Heart right ventricle (tissue), 16 donors: ENCODE data around the gene DNAJC30. TPM values are rescaled to one million over a fixed set of nuclear protein-coding genes. Genes with fewer than 3 reads are reported as not detected.

ENCODE experiments used
- ATAC-seq, 8 donors: fragments of 200-7000 bp; cut with Tn5 transposase; one replicate each; pipeline ENCODE4 v1.9.1; 2020; ENCODE audit warnings: mild to moderate bottlenecking in 8 of 8, moderate library complexity in 8 of 8, moderate number of reproducible peaks in 1 of 8
- DNase-seq, 2 donors: peaks; one replicate each; pipeline ENCODE4 v3.0.0-alpha.2; 2020
- H3K27ac ChIP-seq, 10 donors: fragments of 200-600 bp; sonication (generic) in 2 of 10; one replicate each; pipeline versions ENCODE4 v1.5.0 to v1.8.0; 2020 to 2022; ENCODE audit warnings: mild to moderate bottlenecking in 3 of 10
- H3K27me3 ChIP-seq, 7 donors: fragments of 200-600 bp; one replicate each; pipeline ENCODE4 v1.8.0; 2021 to 2022; ENCODE audit warnings: mild to moderate bottlenecking in 2 of 7
- H3K36me3 ChIP-seq, 9 donors: fragments of 200-600 bp; sonication (generic) in 1 of 9; one replicate each; pipeline versions ENCODE4 v1.5.0 to v1.8.0; 2020 to 2022; ENCODE audit warnings: mild to moderate bottlenecking in 2 of 9
- H3K4me1 ChIP-seq, 9 donors: fragments of 200-600 bp; sonication (generic) in 1 of 9; one replicate each; pipeline versions ENCODE4 v1.5.0 to v1.8.0; 2020 to 2022; ENCODE audit warnings: mild to moderate bottlenecking in 4 of 9
- H3K4me3 ChIP-seq, 10 donors: fragments of 200-600 bp; sonication (generic) in 2 of 10; one replicate each; pipeline versions ENCODE4 v1.5.0 to v1.8.0; 2020 to 2022; ENCODE audit warnings: mild to moderate bottlenecking in 7 of 10, moderate library complexity in 2 of 10
- H3K9me3 ChIP-seq, 11 donors: fragments of 200-600 bp in 10 of 11; sonication (generic) in 2 of 11; one replicate each; pipeline versions ENCODE4 v1.5.0 to v1.8.0; 2013 to 2022; ENCODE audit warnings: mild to moderate bottlenecking in 2 of 11, control low read depth in 1 of 11, moderate library complexity in 1 of 11
- WGBS, 2 donors: extraction: QIAGEN DNeasy Blood & Tissue Kit; methylation state at CpG; one replicate each; pipeline ENCODE4 v1.1.7; 2013; ENCODE audit warnings: inconsistent platforms in 1 of 2; 5-methylcytosine and 5-hydroxymethylcytosine counted together
- intact Hi-C, 10 donors: fragments of 100-400 bp; cut with DNase I; formaldehyde crosslinking; loops; one replicate each; pipeline versions ENCODE4 v1.11.1 to v1.14.2; 2022
- polyA plus RNA-seq, 2 donors: library from polyadenylated mRNA; stranded (reverse); fragments of 200-250 nt; gene quantifications; one replicate each; pipeline ENCODE4 v1.2.3, GENCODE V29; 2013
- total RNA-seq, 10 donors: library from RNA; stranded (reverse); fragmentation: NEBNext Ultra II Directional in 3 of 10; extraction: Animal tissue kit (Norgen Biotek cat#: 25700) in 3 of 10; gene quantifications; one replicate each; pipeline versions ENCODE4 v1.2.1 to v1.2.4, GENCODE V29; 2021 to 2023
- TF ChIP-seq, protein P1 (sequence below), 9 donors: fragments of 200-600 bp; sonication (generic) in 2 of 9; IDR thresholded peaks; one replicate each; pipeline versions ENCODE4 v1.5.0 to v1.8.0; 2021 to 2022; ENCODE audit warnings: antibody characterized with exemption in 9 of 9, mild to moderate bottlenecking in 5 of 9, moderate library complexity in 1 of 9
- donor health status: Arrhythmogenic right ventricular cardiomyopathy.
- donor health status: ischemic (EF 13 %, LVEDD 7.1; RV severe dilation, severe dysfunction).
- donor health status: healthy with polysubstance abuse.
- donor health status: DM: no; HTN: yes; CAD: no.
- donor health status: DM: no; HTN: no; CAD: no.
- donor health status: ischemic (EF 25% LVEDD 6.9; RV normal size, moderate dysfunction).
- donor health status: ischemic (EF 25% LVEDD 5.7; RV mildly dilated, moderate dysfunction).
- donor health status: healthy.
- donor health status: DM: yes; HTN: yes; CAD: no.
- donor health status: Ischemic cardiomyopathy.
- donor health status: ischemic (EF 35%, LVEDD 5.7; RV mildly dilated, moderate dysfunction).
- donor health status: nonischemic (EF 11% LVEDD 7.7; RV severe dilation, severe dysfunction).
- donor health status: DM: yes; HTN: yes; CAD: no.
- donor health status: PGD.
- donor health status: ischemic (EF 29% LVEDD 5.4; RV normal size, mild dysfunction).
- donor health status: nonischemic (EF 23%, LVEDD 6.1; RV moderate dilation, normal function).

The DNAJC30 gene
- total and polyA plus RNA-seq, 12 donors = 9.1 to 20.8 (median 15.4) TPM

DNA sequence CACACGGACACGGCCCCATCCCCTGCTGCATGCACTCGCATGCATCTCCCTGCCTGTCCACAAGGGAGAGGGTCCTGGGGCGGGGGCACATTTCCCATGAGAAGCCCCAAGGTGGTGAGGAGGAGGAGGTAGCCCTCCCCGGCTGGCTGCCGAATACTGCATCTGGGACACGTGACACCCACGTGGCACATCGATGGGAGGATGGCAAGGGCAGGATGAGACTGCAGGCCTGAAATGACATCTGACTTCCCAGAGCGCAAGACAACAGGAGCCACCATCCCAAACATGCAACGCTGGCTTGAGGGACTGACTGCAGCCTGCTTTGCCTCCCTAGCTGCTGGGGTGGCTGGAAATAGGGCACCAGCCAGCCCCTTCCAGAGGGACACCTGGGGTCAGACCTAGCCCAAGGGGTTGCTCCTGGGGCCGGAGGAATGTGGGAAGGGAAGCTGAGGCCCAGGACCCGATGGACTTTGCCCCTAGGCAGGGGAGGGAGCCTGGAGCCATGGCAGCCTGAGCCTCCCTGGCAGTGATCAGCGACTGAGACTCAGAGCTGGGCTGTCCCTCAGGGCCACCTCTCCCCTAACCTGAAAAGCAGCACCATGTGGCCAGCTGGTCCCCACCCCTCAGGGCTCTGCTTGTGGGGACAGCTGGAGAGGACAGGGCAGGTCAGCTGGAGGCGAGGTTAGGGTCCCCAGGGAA, 16.3 kb upstream of the DNAJC30 start:
- intact Hi-C loops = no loop called here
- Histone ChIP-seq H3K36me3 (peaks cover 0 to 74% (median 36%) of the 10 kb centered on the region in 9 donors), H3K4me1 (peaks cover 0 to 6% (median 0%) of the 10 kb centered on the region in 9 donors), H3K4me3 (no peak overlapping the region), H3K27ac (no peak overlapping the region), H3K27me3 (no peaks in the 10 kb centered on the region), H3K9me3 (no peaks in the 10 kb centered on the region)
- DNase-seq (no peak), ATAC-seq (no peak)
- TF ChIP-seq, protein P1, sequence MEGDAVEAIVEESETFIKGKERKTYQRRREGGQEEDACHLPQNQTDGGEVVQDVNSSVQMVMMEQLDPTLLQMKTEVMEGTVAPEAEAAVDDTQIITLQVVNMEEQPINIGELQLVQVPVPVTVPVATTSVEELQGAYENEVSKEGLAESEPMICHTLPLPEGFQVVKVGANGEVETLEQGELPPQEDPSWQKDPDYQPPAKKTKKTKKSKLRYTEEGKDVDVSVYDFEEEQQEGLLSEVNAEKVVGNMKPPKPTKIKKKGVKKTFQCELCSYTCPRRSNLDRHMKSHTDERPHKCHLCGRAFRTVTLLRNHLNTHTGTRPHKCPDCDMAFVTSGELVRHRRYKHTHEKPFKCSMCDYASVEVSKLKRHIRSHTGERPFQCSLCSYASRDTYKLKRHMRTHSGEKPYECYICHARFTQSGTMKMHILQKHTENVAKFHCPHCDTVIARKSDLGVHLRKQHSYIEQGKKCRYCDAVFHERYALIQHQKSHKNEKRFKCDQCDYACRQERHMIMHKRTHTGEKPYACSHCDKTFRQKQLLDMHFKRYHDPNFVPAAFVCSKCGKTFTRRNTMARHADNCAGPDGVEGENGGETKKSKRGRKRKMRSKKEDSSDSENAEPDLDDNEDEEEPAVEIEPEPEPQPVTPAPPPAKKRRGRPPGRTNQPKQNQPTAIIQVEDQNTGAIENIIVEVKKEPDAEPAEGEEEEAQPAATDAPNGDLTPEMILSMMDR (IDR thresholded peaks at IDR 0.05) = no peak
- 86 to 89% methylated on average over 15 of the region's 15 CpGs for WGBS, 2 donors

DNA sequence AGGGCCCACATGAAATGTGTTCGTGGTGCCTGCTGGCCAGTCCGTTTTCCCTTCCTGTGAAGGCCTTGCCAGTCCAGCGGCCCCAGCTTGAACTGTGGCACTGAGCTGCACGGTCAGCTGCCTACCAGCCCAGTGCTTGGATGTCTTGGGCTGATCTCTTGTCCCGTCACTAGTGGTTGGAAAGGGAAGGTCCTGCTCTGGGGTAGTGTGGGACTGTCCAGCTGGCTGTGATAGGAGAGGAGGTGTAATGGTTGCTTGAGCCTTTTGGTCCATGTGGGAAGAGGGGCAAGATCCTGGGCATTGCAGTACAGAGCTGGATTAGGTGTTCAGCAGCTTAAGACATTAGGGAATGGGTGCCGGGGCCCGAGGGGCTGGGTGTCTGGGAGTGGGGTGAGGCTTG, 15.2 kb upstream of the DNAJC30 start:
- TF ChIP-seq, protein P1 (IDR thresholded peaks at IDR 0.05) = no peak
- Histone ChIP-seq H3K36me3 (peaks cover 0 to 85% (median 45%) of the 10 kb centered on the region in 9 donors), H3K9me3 (no peaks in the 10 kb centered on the region), H3K27me3 (no peaks in the 10 kb centered on the region), H3K4me3 (no peak overlapping the region), H3K4me1 (no peaks in the 10 kb centered on the region), H3K27ac (no peak overlapping the region)
- intact Hi-C loops = no loop called here
- 87 to 95% methylated on average over 7 of the region's 7 CpGs for WGBS, 2 donors
- DNase-seq = no peak
- no peak for ATAC-seq

DNA sequence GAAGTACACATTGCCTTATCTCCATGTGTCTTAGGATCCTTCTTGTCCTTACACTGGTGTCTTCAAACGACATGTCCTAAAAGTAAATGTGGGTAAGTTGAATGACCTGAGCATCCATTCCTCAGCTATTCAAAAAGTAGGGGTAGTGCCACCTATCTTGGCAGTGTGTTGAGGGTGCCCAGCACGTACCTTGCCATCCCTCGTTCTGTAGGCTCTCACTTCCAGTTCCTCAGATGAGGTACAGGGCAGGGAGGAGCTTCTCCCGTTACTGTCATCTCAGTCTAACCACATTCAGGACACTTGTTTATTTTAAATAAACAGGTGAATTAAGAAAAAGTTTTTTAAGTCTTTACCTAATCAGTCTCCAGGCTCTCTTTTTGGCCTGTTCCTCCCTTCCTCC, 13.1 kb upstream of the DNAJC30 start:
- no peak overlapping the region for H3K27ac ChIP-seq
- H3K27me3 ChIP-seq = no peaks in the 10 kb centered on the region
- ATAC-seq = no peak
- no peaks in the 10 kb centered on the region for H3K9me3 ChIP-seq
- no peak for DNase-seq
- H3K36me3 ChIP-seq = peaks cover 0 to 94% (median 55%) of the 10 kb centered on the region in 9 donors
- TF ChIP-seq, protein P1 (IDR thresholded peaks at IDR 0.05) = no peak
- no peak overlapping the region for H3K4me3 ChIP-seq
- intact Hi-C loops = no loop called here
- no peaks in the 10 kb centered on the region for H3K4me1 ChIP-seq
- WGBS, 2 donors = 90 to 97% methylated on average over 4 of the region's 4 CpGs

DNA sequence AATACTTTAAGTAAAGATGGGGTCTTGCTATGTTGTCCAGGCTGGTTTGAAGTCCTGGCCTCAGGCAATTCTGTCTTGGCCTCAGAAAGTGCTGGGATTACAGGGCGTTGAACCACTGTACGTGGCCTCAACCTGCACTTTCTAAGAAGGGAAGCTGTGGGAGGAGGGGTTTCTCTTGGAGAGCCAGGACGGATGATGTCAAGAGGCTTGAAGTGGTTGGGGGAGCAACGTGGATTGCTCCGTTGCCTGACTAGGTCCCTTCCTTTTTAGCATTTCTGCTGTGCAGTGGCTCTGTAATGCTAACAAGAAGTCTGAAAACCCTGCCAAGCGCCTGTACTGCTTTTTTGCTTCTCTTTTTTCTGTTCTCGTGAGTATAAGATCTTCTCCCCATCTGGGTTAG, 7.4 kb upstream of the DNAJC30 start:
- H3K36me3 ChIP-seq = peaks cover 0 to 94% (median 44%) of the 10 kb centered on the region in 9 donors
- no peaks in the 10 kb centered on the region for H3K4me1 ChIP-seq
- H3K27me3 ChIP-seq = no peaks in the 10 kb centered on the region
- intact Hi-C loops = no loop called here
- H3K9me3 ChIP-seq = no peaks in the 10 kb centered on the region
- H3K4me3 ChIP-seq = no peak overlapping the region
- no peak for ATAC-seq
- 77 to 79% methylated on average over 7 of the region's 7 CpGs for WGBS, 2 donors
- DNase-seq = no peak
- no peak overlapping the region for H3K27ac ChIP-seq
- TF ChIP-seq, protein P1 (IDR thresholded peaks at IDR 0.05) = no peak
